Measurements from ENCODE around the gene NDUFB7. TPM values are rescaled to one million over a fixed set of nuclear protein-coding genes. Genes with fewer than 3 reads are reported as not detected.

NDUFB7 gene
- total RNA-seq, 1 experiment from 2014 or later: 180 TPM

GRCh38 chr19:14616407-14616806, 44.5 kb upstream of the NDUFB7 start:
- TF ChIP-seq SIN3A (IDR thresholded peaks at IDR 0.05; ENCODE audit: borderline replicate concordance, insufficient read depth, low read depth, low read length) (no peak), POLR2AphosphoS5 (IDR thresholded peaks at IDR 0.05; ENCODE audit: low read depth, low read length) (no peak), CTCF (IDR thresholded peaks at IDR 0.05) (no peak), TCF7L2 (IDR thresholded peaks at IDR 0.05; ENCODE audit: low read depth, low read length) (no peak)
- TF ChIP-seq, protein P1, sequence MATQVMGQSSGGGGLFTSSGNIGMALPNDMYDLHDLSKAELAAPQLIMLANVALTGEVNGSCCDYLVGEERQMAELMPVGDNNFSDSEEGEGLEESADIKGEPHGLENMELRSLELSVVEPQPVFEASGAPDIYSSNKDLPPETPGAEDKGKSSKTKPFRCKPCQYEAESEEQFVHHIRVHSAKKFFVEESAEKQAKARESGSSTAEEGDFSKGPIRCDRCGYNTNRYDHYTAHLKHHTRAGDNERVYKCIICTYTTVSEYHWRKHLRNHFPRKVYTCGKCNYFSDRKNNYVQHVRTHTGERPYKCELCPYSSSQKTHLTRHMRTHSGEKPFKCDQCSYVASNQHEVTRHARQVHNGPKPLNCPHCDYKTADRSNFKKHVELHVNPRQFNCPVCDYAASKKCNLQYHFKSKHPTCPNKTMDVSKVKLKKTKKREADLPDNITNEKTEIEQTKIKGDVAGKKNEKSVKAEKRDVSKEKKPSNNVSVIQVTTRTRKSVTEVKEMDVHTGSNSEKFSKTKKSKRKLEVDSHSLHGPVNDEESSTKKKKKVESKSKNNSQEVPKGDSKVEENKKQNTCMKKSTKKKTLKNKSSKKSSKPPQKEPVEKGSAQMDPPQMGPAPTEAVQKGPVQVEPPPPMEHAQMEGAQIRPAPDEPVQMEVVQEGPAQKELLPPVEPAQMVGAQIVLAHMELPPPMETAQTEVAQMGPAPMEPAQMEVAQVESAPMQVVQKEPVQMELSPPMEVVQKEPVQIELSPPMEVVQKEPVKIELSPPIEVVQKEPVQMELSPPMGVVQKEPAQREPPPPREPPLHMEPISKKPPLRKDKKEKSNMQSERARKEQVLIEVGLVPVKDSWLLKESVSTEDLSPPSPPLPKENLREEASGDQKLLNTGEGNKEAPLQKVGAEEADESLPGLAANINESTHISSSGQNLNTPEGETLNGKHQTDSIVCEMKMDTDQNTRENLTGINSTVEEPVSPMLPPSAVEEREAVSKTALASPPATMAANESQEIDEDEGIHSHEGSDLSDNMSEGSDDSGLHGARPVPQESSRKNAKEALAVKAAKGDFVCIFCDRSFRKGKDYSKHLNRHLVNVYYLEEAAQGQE (IDR thresholded peaks at IDR 0.05; ENCODE audit: insufficient read depth in 1 of 2, low read depth in 2 of 2, low read length in 1 of 2): no peak
- BruUV-seq (replicated peaks): no TSS peak
- intact Hi-C loops (cut with micrococcal nuclease; ENCODE audit: unreplicated experiment) (no loop called here), in situ Hi-C loops (cut with HindIII; ENCODE audit: low pct_unique_long_range_greater_than_20kb, low sequenced_read_pairs) (no loop called here)
- H3K4me1 ChIP-seq (ENCODE audit: control insufficient read depth, insufficient read depth, low read length): no peaks in the 10 kb centered on the region
- peaks cover 6% of the 10 kb centered on the region; the same call in 1 of the 2 replicates for H3K9me3 ChIP-seq (ENCODE audit: control insufficient read depth, insufficient read depth, low read depth, low read length)
- no peaks in the 10 kb centered on the region for H3K36me3 ChIP-seq (ENCODE audit: control insufficient read depth, insufficient read depth, low read length)
- H3K27ac ChIP-seq (ENCODE audit: low read length): no peak overlapping the region
- no peaks in the 10 kb centered on the region for H3K27me3 ChIP-seq (ENCODE audit: control insufficient read depth, insufficient read depth, low read length)
- DNase-seq (ENCODE audit: low read depth, low spot score): no peak
- ChIA-PET CTCF (no interaction called here), POLR2A (no interaction called here)
- no peak overlapping the region for H3K4me3 ChIP-seq (ENCODE audit: low read depth in 2 of 2, low read length in 2 of 2)
- no peak for ATAC-seq

DNA sequence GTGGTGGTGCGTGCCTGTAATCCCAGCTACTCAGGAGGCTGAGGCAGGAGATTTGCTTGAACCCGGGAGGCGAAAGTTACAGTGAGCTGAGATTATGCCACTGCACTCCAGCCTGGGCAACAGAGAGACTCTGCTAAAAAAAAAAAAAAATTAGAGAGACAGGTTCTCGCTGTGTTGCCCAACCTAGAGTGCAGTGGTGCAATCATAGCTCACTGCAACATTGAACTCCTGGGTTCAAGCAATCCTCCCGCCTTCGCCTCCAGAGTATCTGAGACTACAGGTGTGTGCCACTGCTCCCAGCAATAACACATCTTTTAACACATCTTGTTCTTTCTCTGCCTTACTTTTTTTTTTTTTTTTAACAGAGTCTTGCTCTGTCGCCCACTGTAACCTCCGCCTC, 43.8 kb upstream of the NDUFB7 start:
- intact Hi-C loops (cut with micrococcal nuclease; ENCODE audit: unreplicated experiment): no loop called here
- H3K27ac ChIP-seq (ENCODE audit: low read length): no peak overlapping the region
- H3K9me3 ChIP-seq (ENCODE audit: control insufficient read depth, insufficient read depth, low read depth, low read length): peaks cover 6% of the 10 kb centered on the region; the same call in 1 of the 2 replicates
- DNase-seq (ENCODE audit: low read depth, low spot score) (no peak), ATAC-seq (no peak)
- ChIA-PET POLR2A (interaction anchor here (0.7 kb wide), 1 partner anchor 70 kb away, joined by 8 read pairs; no protein-coding TSS in a partner anchor), CTCF (interaction anchor here (0.7 kb wide), 1 partner anchor 9 kb away, joined by 5 read pairs; no protein-coding TSS in a partner anchor)
- H3K4me3 ChIP-seq (ENCODE audit: low read depth in 2 of 2, low read length in 2 of 2): no peak overlapping the region
- H3K27me3 ChIP-seq (ENCODE audit: control insufficient read depth, insufficient read depth, low read length): no peaks in the 10 kb centered on the region
- in situ Hi-C loops (cut with HindIII; ENCODE audit: low pct_unique_long_range_greater_than_20kb, low sequenced_read_pairs): no loop called here
- BruUV-seq (replicated peaks): no TSS peak
- H3K36me3 ChIP-seq (ENCODE audit: control insufficient read depth, insufficient read depth, low read length): no peaks in the 10 kb centered on the region
- TF ChIP-seq, protein P1 (IDR thresholded peaks at IDR 0.05; ENCODE audit: insufficient read depth in 1 of 2, low read depth in 2 of 2, low read length in 1 of 2): no peak
- no peaks in the 10 kb centered on the region for H3K4me1 ChIP-seq (ENCODE audit: control insufficient read depth, insufficient read depth, low read length)
